Coronary artery (tissue), 2 donors: Measurements from ENCODE around the gene S100A5.

Experiments
- DNase-seq: peaks from one replicate; pipeline ENCODE4 v3.0.0-alpha.2; 2017; ENCODE audit warnings: low spot score
- H3K27ac ChIP-seq, 2 donors: fragments of 200-600 bp; sonication (generic); one replicate each; pipeline ENCODE4 v1.5.1; 2016 to 2019
- H3K4me3 ChIP-seq: fragments of 200-600 bp; sonication (generic); 2 replicates; pipeline ENCODE4 v1.5.1; 2016; ENCODE audit warnings: mild to moderate bottlenecking, moderate library complexity
- CTCF ChIP-seq: fragments of 200-600 bp; sonication (generic); IDR thresholded peaks from one replicate; pipeline ENCODE4 v1.5.1; 2019; ENCODE audit warnings: antibody characterized with exemption

The S100A5 gene

GRCh38 chr1:153545067-153546055, 4.6 kb upstream of the S100A5 start, which contains the start of gene S100A4:
TSS of gene S100A4 (minus strand) at chr1:153545806. CDS start at chr1:153544794, 1,012 bp downstream.
- no peak for TF ChIP-seq CTCF
- peak within 1 kb of the TSS; percentile 38 to 96 for H3K27ac ChIP-seq
- peak within 1 kb of the TSS; percentile 76 for H3K4me3 ChIP-seq
- peak; percentile 97 for DNase-seq

- Histone ChIP-seq H3K27ac (peak overlapping the region; percentile 38 to 96), H3K4me3 (peak overlapping the region; percentile 76)
- no peak for TF ChIP-seq CTCF
- DNase-seq: no peak
These were observed 3.8 kb upstream of the S100A5 start for GRCh38 chr1:153544453-153545066.

GRCh38 chr1:153543736-153544135, 3.0 kb upstream of the S100A5 start:
- Histone ChIP-seq H3K27ac (peak overlapping the region; percentile 51 to 96), H3K4me3 (peak overlapping the region; percentile 76)
- TF ChIP-seq CTCF: no peak
- no peak for DNase-seq

GRCh38 chr1:153542956-153543711, 2.4 kb upstream of the S100A5 start:
- Histone ChIP-seq H3K27ac (peak overlapping the region; percentile 51 to 96), H3K4me3 (peak overlapping the region; percentile 46)
- DNase-seq: no peak
- no peak for TF ChIP-seq CTCF

- TF ChIP-seq CTCF: no peak
- Histone ChIP-seq H3K27ac (peak overlapping the region; percentile 24 to 96), H3K4me3 (no peak overlapping the region)
- DNase-seq: no peak
These were observed 1.2 kb upstream of the S100A5 start for GRCh38 chr1:153541641-153542590.
